Neuronal stem cell (in vitro differentiated cells): ENCODE data around the gene TMEM236.
A peak's percentile ranks its signal among the peaks of the same experiment; 100 is the strongest.

Experiments used
- DNase-seq: peaks from one replicate; pipeline ENCODE4 v3.0.0-alpha.2; 2013; ENCODE audit warnings: low spot score
- H2AFZ ChIP-seq: one replicate; pipeline ENCODE4 v1.6.1; 2013; ENCODE audit warnings: mild to moderate bottlenecking, low read length, inconsistent platforms
- H2AK5ac ChIP-seq: 2 replicates; pipeline ENCODE4 v1.6.1; 2013; ENCODE audit warnings: low read depth, mild to moderate bottlenecking, inconsistent platforms, low read length, moderate library complexity, mixed read lengths
- H2BK120ac ChIP-seq: 2 replicates; pipeline ENCODE4 v1.6.1; 2013; ENCODE audit warnings: low read depth, mild to moderate bottlenecking, inconsistent platforms, low read length, moderate library complexity, mixed read lengths
- H2BK12ac ChIP-seq: one replicate; pipeline ENCODE4 v1.6.1; 2013; ENCODE audit warnings: low read length, inconsistent platforms
- H2BK15ac ChIP-seq: 2 replicates; pipeline ENCODE4 v1.6.1; 2013; ENCODE audit warnings: mild to moderate bottlenecking, low read length, inconsistent platforms, mixed read lengths
- H2BK5ac ChIP-seq: one replicate; pipeline ENCODE4 v1.6.1; 2013; ENCODE audit warnings: inconsistent platforms, mild to moderate bottlenecking, low read length, moderate library complexity
- H3K14ac ChIP-seq: one replicate; pipeline ENCODE4 v1.6.1; 2013; ENCODE audit warnings: low read length, inconsistent platforms
- H3K18ac ChIP-seq: 2 replicates; pipeline ENCODE4 v1.6.1; 2013; ENCODE audit warnings: low read length, inconsistent platforms
- H3K23ac ChIP-seq: 2 replicates; pipeline ENCODE4 v1.6.1; 2013; ENCODE audit warnings: low read depth, mild to moderate bottlenecking, mixed read lengths, low read length, inconsistent platforms; ENCODE audit not compliant: poor library complexity
- H3K27ac ChIP-seq: replicated peaks from 3 replicates; pipeline ENCODE4 v1.5.1; 2013; ENCODE audit warnings: low read length, inconsistent platforms
- H3K27me3 ChIP-seq, 3 experiments: 2 replicates each; pipeline ENCODE4 v1.6.1; 2013; ENCODE audit warnings: low read length in 3 of 3, mild to moderate bottlenecking in 2 of 3, inconsistent platforms in 1 of 3, low read depth in 1 of 3, mixed read lengths in 1 of 3, moderate library complexity in 1 of 3; ENCODE audit not compliant: control insufficient read depth in 3 of 3, insufficient read depth in 3 of 3
- H3K36me3 ChIP-seq, 2 donors: replicated peaks in 1 of 2; 2 replicates each; pipeline ENCODE4 v1.6.1; 2013; ENCODE audit warnings: low read length in 2 of 2; ENCODE audit not compliant: control insufficient read depth in 2 of 2, insufficient read depth in 2 of 2
- H3K4ac ChIP-seq: 2 replicates; pipeline ENCODE4 v1.6.1; 2013; ENCODE audit warnings: inconsistent platforms, mild to moderate bottlenecking, low read length, moderate library complexity
- H3K4me1 ChIP-seq, 2 donors: 1 replicate in 1 of 2; 2 replicates in 1 of 2; pipeline ENCODE4 v1.6.1; 2013; ENCODE audit warnings: low read length in 2 of 2, low read depth in 1 of 2; ENCODE audit not compliant: control insufficient read depth in 2 of 2, insufficient read depth in 1 of 2
- H3K4me2 ChIP-seq: one replicate; pipeline ENCODE4 v1.6.1; 2013; ENCODE audit warnings: mild to moderate bottlenecking, low read length, inconsistent platforms; ENCODE audit not compliant: insufficient read depth, poor library complexity, severe bottlenecking
- H3K4me3 ChIP-seq, 2 donors: 2 replicates each; pipeline ENCODE4 v1.5.1; 2013; ENCODE audit warnings: low read length in 2 of 2, mild to moderate bottlenecking in 2 of 2, inconsistent platforms in 1 of 2, moderate library complexity in 1 of 2
- H3K79me1 ChIP-seq: one replicate; pipeline ENCODE4 v1.6.1; 2013; ENCODE audit warnings: low read depth, mild to moderate bottlenecking, inconsistent platforms, low read length, moderate library complexity
- H3K9ac ChIP-seq: one replicate; pipeline ENCODE4 v1.6.1; 2013; ENCODE audit warnings: mild to moderate bottlenecking, low read depth, low read length, inconsistent platforms; ENCODE audit not compliant: poor library complexity
- H3K9me3 ChIP-seq, 2 donors: replicated peaks in 1 of 2; 2 replicates each; pipeline versions ENCODE3 to v1.6.1; 2013; ENCODE audit warnings: low read length in 2 of 2, mild to moderate bottlenecking in 2 of 2, inconsistent platforms in 1 of 2, low read depth in 1 of 2, mixed read lengths in 1 of 2, moderate library complexity in 1 of 2; ENCODE audit not compliant: control insufficient read depth in 2 of 2, insufficient read depth in 1 of 2
- H4K8ac ChIP-seq: one replicate; pipeline ENCODE4 v1.6.1; 2013; ENCODE audit warnings: low read depth, mild to moderate bottlenecking, inconsistent platforms, low read length, moderate library complexity
- H4K91ac ChIP-seq: one replicate; pipeline ENCODE4 v1.6.1; 2013; ENCODE audit warnings: low read length, low read depth, mild to moderate bottlenecking, inconsistent platforms; ENCODE audit not compliant: poor library complexity
- WGBS, 2 donors: extraction: QIAGEN DNeasy Blood & Tissue Kit; methylation state at CpG; one replicate each; pipeline ENCODE4 v1.1.7; 2013; ENCODE audit warnings: missing lambda C conversion rate in 2 of 2, mixed read lengths in 1 of 2; ENCODE audit not compliant: insufficient read length in 2 of 2, insufficient replicate concordance in 1 of 2; ENCODE audit errors: extremely low coverage in 2 of 2; 5-methylcytosine and 5-hydroxymethylcytosine counted together

Gene TMEM236

DNA sequence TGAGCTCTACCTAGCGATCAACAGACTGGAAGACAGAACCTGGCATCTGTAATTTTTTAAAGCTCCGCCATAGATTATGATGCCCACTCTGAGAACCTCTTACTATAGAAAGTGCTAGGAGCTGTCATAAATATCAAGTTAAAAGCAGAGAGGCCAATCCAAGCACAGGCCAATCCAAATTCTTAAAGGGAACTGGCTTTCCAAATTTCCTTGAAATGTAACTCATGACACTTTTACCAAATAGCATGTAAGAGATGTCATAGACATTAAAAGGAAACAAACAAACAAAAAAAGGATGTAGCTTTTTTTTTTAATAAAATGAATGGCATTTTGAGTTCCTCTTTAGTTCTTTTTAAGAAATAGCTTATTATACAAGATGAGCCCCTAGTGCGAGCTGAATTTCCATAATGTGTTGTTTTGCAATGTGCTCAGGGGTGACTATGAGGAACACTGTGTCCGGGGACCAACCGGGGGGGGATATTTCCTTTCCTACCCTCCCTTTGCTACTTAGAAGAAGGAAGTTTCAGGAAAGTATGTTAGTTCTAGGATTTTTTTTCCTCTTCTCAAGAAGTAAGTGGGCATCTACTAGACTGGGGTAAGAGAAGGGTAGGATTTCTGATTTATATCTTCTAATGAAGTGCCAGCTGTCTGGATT, 33.4 kb downstream of the TMEM236 start:
- no CpG with 5 or more reads among the region's 5 CpGs for WGBS, 2 donors
- H2BK15ac ChIP-seq: no peak overlapping the region
- no peaks in the 10 kb centered on the region for H3K36me3 ChIP-seq
- H2AK5ac ChIP-seq: no peak overlapping the region
- H2BK5ac ChIP-seq: no peak overlapping the region
- no peak overlapping the region for H4K91ac ChIP-seq
- H2BK12ac ChIP-seq: no peak overlapping the region
- H3K14ac ChIP-seq: no peak overlapping the region
- H3K79me1 ChIP-seq: no peaks in the 10 kb centered on the region
- no peak overlapping the region for H3K23ac ChIP-seq
- H3K4me2 ChIP-seq: no peak overlapping the region
- H3K27ac ChIP-seq: no peak overlapping the region
- H4K8ac ChIP-seq: no peak overlapping the region
- DNase-seq: no peak
- peaks cover 0 to 1% (median 0%) of the 10 kb centered on the region in 3 experiments for H3K27me3 ChIP-seq
- no peak overlapping the region for H3K18ac ChIP-seq
- no peak overlapping the region for H2AFZ ChIP-seq
- no peak overlapping the region for H3K4ac ChIP-seq
- no peaks in the 10 kb centered on the region for H3K9me3 ChIP-seq
- peaks cover 0 to 2% of the 10 kb centered on the region in 2 donors for H3K4me1 ChIP-seq
- H3K4me3 ChIP-seq: no peak overlapping the region
- no peak overlapping the region for H3K9ac ChIP-seq
- no peak overlapping the region for H2BK120ac ChIP-seq

DNA sequence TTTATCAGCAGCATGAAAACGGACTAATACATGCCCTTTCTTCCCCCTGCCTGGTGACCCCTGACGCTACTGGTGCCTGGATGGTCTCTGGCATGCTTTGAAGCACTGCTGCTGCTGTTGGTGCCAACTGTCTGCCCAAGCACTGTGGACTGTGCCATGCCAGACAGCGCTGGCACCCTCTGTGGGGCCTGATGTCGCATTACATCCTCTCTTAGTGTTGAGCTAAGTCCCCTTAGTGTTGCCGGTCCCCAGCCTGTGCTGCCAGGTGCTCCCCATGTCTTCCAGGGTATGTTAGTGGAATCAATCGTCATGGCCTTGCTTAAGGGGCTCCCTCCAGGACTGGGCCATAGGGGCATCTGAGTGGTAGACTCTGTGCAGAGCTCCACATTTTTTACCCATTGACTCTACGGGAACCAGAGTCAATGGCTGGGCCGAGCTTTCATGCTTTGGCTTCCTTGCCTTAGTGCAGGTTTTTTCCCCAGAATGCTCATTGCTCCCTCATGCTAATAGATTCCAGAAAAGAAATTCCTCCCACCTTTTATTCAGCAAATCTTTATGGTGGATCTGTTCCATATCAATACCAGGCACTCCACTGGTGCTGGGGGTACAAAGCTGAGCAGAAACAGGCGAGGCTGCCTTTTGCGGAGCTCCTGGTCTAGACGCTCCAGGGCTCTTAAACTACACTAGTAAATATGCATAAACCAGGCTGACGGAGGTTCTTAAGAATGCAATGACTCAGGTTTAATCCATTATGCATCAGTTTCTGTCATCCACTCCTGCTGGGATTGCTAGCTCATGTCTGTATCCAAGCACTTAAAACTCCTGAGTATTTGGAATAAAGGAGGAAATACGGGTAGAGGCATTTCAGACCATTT, 35.3 kb downstream of the TMEM236 start:
- no peak overlapping the region for H3K9ac ChIP-seq
- no peak overlapping the region for H3K4ac ChIP-seq
- no peaks in the 10 kb centered on the region for H3K79me1 ChIP-seq
- H3K23ac ChIP-seq: no peak overlapping the region
- no peaks in the 10 kb centered on the region for H3K9me3 ChIP-seq
- no peaks in the 10 kb centered on the region for H3K27me3 ChIP-seq
- no peaks in the 10 kb centered on the region for H3K36me3 ChIP-seq
- no peak overlapping the region for H3K4me3 ChIP-seq
- no CpG with 5 or more reads among the region's 13 CpGs for WGBS, 2 donors
- H2BK5ac ChIP-seq: no peak overlapping the region
- H4K91ac ChIP-seq: no peak overlapping the region
- no peak overlapping the region for H3K18ac ChIP-seq
- H2BK15ac ChIP-seq: no peak overlapping the region
- no peak overlapping the region for H4K8ac ChIP-seq
- peak overlapping the region; percentile 64 for H2AFZ ChIP-seq
- no peak overlapping the region for H3K27ac ChIP-seq
- H3K4me1 ChIP-seq: peaks cover 0 to 2% of the 10 kb centered on the region in 2 donors
- peak overlapping the region; percentile 25 for H3K14ac ChIP-seq
- H2BK12ac ChIP-seq: no peak overlapping the region
- H3K4me2 ChIP-seq: no peak overlapping the region
- no peak for DNase-seq
- H2BK120ac ChIP-seq: no peak overlapping the region
- H2AK5ac ChIP-seq: no peak overlapping the region

DNA sequence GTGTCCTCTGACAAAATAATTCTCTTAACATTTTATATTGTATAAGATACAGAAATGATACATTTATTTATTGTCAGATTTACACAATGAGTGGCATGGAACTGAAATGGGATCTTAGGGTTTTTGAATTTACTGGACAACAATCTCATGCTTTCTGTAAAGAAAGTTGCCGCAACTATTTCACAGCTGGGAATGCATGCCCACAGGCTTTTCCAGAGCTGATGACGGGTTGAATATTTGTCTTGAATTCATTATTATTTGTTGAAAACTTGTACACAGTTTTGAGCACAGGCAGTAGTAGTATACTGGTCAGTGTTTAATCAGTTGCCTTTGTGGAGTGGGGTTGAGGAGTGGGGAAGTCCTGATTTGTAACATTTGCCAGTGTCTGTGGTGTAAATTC, 36.6 kb downstream of the TMEM236 start:
- no peak overlapping the region for H3K4me2 ChIP-seq
- no peak for DNase-seq
- no peak overlapping the region for H3K9ac ChIP-seq
- no peak overlapping the region for H3K4ac ChIP-seq
- no peak overlapping the region for H2BK120ac ChIP-seq
- no peak overlapping the region for H3K14ac ChIP-seq
- no peak overlapping the region for H4K91ac ChIP-seq
- H3K27ac ChIP-seq: no peak overlapping the region
- no peak overlapping the region for H3K4me3 ChIP-seq
- no peak overlapping the region for H4K8ac ChIP-seq
- H2BK12ac ChIP-seq: no peak overlapping the region
- H3K27me3 ChIP-seq: no peaks in the 10 kb centered on the region
- no peaks in the 10 kb centered on the region for H3K9me3 ChIP-seq
- no peaks in the 10 kb centered on the region for H3K79me1 ChIP-seq
- no peak overlapping the region for H2BK15ac ChIP-seq
- no peak overlapping the region for H3K23ac ChIP-seq
- peaks cover 0 to 2% of the 10 kb centered on the region in 2 donors for H3K4me1 ChIP-seq
- no peak overlapping the region for H2AFZ ChIP-seq
- no peak overlapping the region for H2AK5ac ChIP-seq
- H2BK5ac ChIP-seq: no peak overlapping the region
- no CpG with 5 or more reads among the region's 2 CpGs for WGBS, 2 donors
- H3K36me3 ChIP-seq: no peaks in the 10 kb centered on the region
- no peak overlapping the region for H3K18ac ChIP-seq

DNA sequence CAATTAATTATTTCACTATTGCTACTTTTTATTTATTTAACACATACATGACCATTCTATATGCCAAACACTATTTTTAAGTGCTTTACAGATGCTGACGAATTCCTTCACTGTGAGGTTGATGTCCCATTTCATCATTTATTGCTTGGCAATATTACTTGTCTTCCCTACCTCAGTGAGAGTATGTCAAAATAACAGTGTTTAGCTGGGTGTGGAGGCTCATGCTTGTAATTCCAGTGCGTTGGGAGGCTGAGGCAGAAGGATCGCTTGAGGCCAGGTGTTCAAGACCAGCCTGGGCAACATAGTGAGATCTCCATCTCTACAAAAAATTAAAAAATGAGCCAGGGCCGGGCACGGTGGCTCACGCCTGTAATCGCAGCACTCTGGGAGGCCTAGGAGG, 37.4 kb downstream of the TMEM236 start:
- H3K27ac ChIP-seq: no peak overlapping the region
- H4K8ac ChIP-seq: no peak overlapping the region
- H3K9ac ChIP-seq: no peak overlapping the region
- peaks cover 0 to 2% of the 10 kb centered on the region in 2 donors for H3K4me1 ChIP-seq
- H2BK12ac ChIP-seq: no peak overlapping the region
- H2BK15ac ChIP-seq: no peak overlapping the region
- H2AK5ac ChIP-seq: no peak overlapping the region
- WGBS, 2 donors: no CpG with 5 or more reads among the region's 7 CpGs
- H3K9me3 ChIP-seq: no peaks in the 10 kb centered on the region
- no peak overlapping the region for H3K4ac ChIP-seq
- no peak for DNase-seq
- no peaks in the 10 kb centered on the region for H3K27me3 ChIP-seq
- no peak overlapping the region for H2AFZ ChIP-seq
- no peak overlapping the region for H3K4me2 ChIP-seq
- no peak overlapping the region for H3K14ac ChIP-seq
- no peak overlapping the region for H3K23ac ChIP-seq
- H2BK5ac ChIP-seq: no peak overlapping the region
- H2BK120ac ChIP-seq: no peak overlapping the region
- no peak overlapping the region for H3K4me3 ChIP-seq
- no peak overlapping the region for H4K91ac ChIP-seq
- H3K36me3 ChIP-seq: no peaks in the 10 kb centered on the region
- H3K18ac ChIP-seq: no peak overlapping the region
- H3K79me1 ChIP-seq: no peaks in the 10 kb centered on the region
